GM21515 (cell line): ENCODE measurements around the gene SREK1.
"Not testable (repeated sequence)": the region's sequence is repeated elsewhere in the genome, so short reads cannot be mapped to it uniquely, and the experiment has no call there.

Experiments
- ATAC-seq: cut with Tn5 transposase; IDR thresholded peaks from one replicate; pipeline ENCODE4 v1.9.1; 2021; ENCODE audit not compliant: unreplicated experiment

The SREK1 gene

GRCh38 chr5:66144074-66144833, at the start of gene SREK1:
Gene SREK1, plus strand, starts transcription at chr5:66144300. Its CDS starts 77 bp downstream, at chr5:66144377.
- ATAC-seq, result peak; percentile 91

GRCh38 chr5:66100851-66101250, 43.2 kb upstream of the SREK1 start:
- no peak for ATAC-seq

- no peak for ATAC-seq
These were observed 30.9 kb upstream of the SREK1 start for GRCh38 chr5:66113160-66113559.

GRCh38 chr5:66118304-66118703, 25.8 kb upstream of the SREK1 start:
- ATAC-seq, result no peak

DNA sequence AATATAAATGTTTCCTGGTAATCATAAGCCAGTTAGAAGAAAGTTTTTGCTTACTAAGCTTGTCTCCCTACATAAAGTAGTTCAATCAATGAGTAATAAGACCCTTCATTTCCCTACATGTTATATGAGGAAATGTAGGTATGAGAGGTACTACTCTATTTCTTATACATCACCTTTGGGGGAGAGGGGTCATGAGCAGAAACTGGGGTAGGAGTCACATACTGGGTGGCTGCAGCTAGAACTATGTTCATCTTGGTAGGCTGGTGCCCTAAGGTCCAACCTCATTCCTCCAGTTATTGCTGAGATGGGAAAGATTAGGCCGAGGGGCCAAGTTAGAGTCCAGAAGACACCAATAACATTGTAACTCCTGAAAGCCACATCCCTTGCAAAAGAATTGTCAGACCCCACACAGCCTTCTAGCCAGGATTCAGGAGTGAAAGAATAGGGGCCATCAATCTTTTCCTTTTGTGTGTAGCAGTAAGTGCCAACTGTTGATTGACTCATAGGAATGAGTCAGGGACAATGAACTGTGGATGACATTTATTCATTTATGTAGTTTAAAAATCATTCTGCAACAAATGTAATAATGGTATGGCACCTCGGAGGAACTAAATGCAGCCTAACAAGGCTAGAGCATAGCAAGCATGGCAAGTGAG, 21.6 kb upstream of the SREK1 start:
- ATAC-seq, result no peak

GRCh38 chr5:66129144-66129543, 15.0 kb upstream of the SREK1 start:
- ATAC-seq, result no peak

GRCh38 chr5:66130493-66130892, 13.6 kb upstream of the SREK1 start:
- no peak for ATAC-seq

DNA sequence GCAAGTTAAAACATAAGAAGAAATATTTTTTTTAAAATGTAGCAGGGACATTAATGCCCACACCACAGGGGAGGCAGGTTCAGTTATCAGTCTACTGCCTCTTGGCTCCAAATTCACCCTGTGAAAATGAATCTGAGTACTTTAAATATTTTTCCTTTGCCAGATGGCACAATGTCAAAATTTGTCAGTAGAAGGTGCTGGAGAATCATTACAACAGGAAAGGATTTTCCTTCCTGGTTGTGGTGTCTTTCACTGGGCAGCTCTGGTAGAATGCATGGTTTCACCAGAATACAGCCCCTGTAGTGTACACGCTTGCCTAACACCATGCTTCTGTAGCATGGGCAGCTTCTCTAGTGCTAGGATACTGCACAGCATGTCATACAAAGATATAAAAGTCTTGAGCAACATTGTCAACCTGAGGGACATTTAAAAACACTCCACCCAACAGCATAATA, 9.7 kb upstream of the SREK1 start:
- ATAC-seq, result no peak

GRCh38 chr5:66136053-66136452, 8.0 kb upstream of the SREK1 start:
- ATAC-seq, result no peak

- not testable (repeated sequence) for ATAC-seq
These were observed 7.2 kb upstream of the SREK1 start for GRCh38 chr5:66136944-66137343.

- ATAC-seq, result no peak
These were observed 5.3 kb upstream of the SREK1 start for GRCh38 chr5:66138637-66139317.

DNA sequence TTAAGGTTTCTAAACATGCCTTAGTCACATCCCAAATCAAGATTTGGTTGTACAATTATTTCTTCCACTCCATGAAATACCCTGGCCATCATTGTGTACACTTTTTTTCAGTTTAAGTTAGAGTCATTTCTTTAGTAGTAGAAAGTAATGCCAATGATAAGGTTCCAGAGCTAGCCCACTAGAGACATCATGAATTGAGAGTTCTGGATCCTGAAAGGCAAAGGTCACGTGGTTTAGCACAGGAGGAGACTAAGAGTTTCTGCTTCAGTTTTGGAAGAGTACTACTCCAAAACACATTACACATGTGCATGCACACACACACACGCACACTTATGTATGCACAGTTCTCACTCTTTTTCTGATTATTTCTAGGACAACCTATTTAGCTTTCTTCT, 4.8 kb upstream of the SREK1 start:
- ATAC-seq, result no peak

DNA sequence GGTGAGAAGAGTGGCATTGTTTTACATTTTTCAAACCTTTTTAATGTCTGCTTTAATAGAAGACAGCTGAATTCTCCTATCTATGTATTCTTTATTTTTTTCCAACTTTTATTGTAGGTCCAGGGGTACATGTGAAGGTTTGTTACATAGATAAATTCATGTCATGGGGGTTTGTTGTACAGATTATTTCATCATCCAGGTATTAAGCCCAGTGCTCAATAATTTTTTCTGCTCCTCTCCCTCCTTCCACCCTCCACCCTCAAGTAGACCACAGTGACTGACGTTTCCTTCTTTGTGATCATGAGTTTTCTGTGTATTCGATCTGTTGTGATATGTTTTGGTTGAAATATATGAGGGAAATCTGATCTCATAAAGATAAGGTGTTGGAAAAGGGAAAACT, 1.7 kb upstream of the SREK1 start:
- ATAC-seq, result no peak

- ATAC-seq, result peak; percentile 29
These were observed 527 bp upstream of the SREK1 start for GRCh38 chr5:66143473-66144073.

- ATAC-seq, result peak; percentile 42
These were observed 812 bp downstream of the SREK1 start for GRCh38 chr5:66144834-66145390.

DNA sequence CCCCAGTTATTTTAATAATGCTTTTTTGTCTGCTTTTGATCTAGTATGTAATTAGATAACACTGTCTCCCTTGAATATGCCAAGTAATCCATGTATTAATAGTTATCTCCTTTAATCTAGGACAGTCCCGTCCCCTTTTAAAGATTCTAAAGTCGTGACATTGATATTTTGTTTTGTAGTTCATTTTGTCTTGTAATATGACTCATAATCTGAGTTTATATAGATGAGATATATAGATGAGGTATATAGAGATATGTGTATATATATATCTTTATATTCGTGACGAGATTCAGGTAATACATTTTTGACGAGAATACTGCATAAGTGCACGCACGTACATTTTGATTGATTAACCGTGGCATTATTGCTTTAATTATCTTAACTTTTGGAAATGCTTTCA, 1.6 kb downstream of the SREK1 start:
- ATAC-seq, result no peak

GRCh38 chr5:66149950-66150349, 5.8 kb downstream of the SREK1 start:
- ATAC-seq, result no peak

- no peak for ATAC-seq
These were observed 6.9 kb downstream of the SREK1 start for GRCh38 chr5:66151030-66151429.

DNA sequence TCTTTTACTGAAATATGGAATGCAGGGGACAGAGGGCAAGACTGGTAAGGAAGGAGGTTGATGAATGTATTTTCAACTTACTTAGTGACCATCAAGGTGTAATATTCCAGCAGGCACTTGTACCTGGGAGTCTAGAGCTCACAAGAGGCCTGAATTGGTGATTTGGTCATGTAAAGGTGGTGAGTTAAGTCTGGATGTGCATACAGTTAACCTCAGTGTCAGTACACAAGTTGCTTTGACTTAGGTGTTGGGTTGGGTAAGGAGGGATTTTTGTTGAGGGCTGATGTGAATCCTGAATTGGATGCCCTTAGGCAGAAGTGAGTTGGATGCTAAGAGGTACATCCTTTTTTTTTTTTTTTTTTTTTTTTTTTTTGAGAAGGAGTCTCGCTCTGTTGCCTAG, 7.4 kb downstream of the SREK1 start:
- ATAC-seq, result no peak

DNA sequence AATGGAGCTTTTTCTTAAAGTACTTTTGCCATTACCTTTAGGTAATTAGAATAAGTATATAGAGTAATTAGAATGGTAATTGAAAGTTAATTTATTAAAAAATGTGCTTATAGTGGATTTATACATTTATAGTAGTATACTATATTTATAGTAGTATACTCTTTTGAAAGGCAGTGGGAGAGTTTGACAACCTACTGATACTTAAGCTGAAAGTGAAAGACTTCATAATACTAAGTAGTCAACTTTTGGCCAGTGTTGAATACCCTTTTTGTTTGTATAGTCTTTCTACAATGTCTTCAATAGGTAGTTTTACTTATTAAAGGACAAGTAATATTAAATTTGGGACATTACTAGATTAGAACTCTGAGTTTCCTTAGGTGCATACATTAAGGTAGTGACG, 12.9 kb downstream of the SREK1 start:
- ATAC-seq, result no peak

DNA sequence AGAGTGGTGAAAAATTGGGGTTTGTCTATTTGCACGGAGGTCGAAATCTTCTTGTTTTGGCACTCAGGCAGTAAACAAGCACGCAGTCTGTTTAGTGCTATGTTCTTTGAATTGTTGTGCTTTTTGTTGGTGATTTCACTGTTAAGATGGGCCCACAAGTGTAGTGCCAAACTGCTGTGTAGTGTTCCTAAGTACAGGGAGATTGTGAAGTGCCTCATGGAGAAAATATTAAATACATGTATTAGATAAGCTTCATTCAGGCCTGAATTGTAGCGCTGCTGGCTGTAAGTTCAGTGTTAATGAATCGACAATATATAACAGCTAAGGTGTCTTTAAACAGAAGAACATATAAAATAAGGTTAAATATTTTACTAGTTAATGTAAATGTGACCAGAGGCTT, 17.3 kb downstream of the SREK1 start:
- no peak for ATAC-seq
